ENCODE measurements around the gene MRPL18. TPM values are rescaled to one million over a fixed set of nuclear protein-coding genes. Genes with fewer than 3 reads are reported as not detected.
"Not testable (repeated sequence)": the region's sequence is repeated elsewhere in the genome, so short reads cannot be mapped to it uniquely, and the experiment has no call there.

Gene MRPL18
- total RNA-seq, 4 donors from 2014 or later, result 25.1 to 58.5 (median 35.7) TPM

- DNase-seq, result no peak
- Histone ChIP-seq H3K27me3 (no peaks in the 10 kb centered on the region), H3K4me3 (no peak overlapping the region), H3K9me3 (no peaks in the 10 kb centered on the region), H3K36me3 (peaks cover 0 to 80% (median 0%) of the 10 kb centered on the region in 3 donors), H3K4me1 (no peaks in the 10 kb centered on the region), H3K27ac (no peak overlapping the region)
- no peak for TF ChIP-seq CTCF (IDR thresholded peaks at IDR 0.05)
- TF ChIP-seq POLR2A (IDR thresholded peaks at IDR 0.05), result no peak
Measured at GRCh38 chr6:159778542-159779103, 11.6 kb upstream of the MRPL18 start.

- no peak for TF ChIP-seq CTCF (IDR thresholded peaks at IDR 0.05)
- TF ChIP-seq POLR2A (IDR thresholded peaks at IDR 0.05), result no peak
- Histone ChIP-seq H3K4me1 (peaks cover 0 to 40% (median 13%) of the 10 kb centered on the region in 4 donors), H3K27ac (peak overlapping the region in 3 of 4 donors; percentile 93 to 98 (median 94)), H3K36me3 (peaks cover 0 to 54% (median 0%) of the 10 kb centered on the region in 3 donors), H3K27me3 (no peaks in the 10 kb centered on the region), H3K9me3 (no peaks in the 10 kb centered on the region), H3K4me3 (peak overlapping the region; percentile 82 to 100 (median 96))
- DNase-seq, result no peak
Measured at GRCh38 chr6:159788276-159788675, 2.0 kb upstream of the MRPL18 start.

- peak overlapping the region; percentile 93 to 100 (median 96) for H3K27ac ChIP-seq
- TF ChIP-seq POLR2A (IDR thresholded peaks at IDR 0.05) (peak in 1 of 2 donors; percentile 14), CTCF (IDR thresholded peaks at IDR 0.05) (no peak)
- peaks cover 0 to 40% (median 13%) of the 10 kb centered on the region in 4 donors for H3K4me1 ChIP-seq
- peaks cover 0 to 48% (median 0%) of the 10 kb centered on the region in 3 donors for H3K36me3 ChIP-seq
- no peaks in the 10 kb centered on the region for H3K27me3 ChIP-seq
- peak; percentile 65 to 83 (median 75) for DNase-seq
- H3K4me3 ChIP-seq, result peak overlapping the region; percentile 82 to 100 (median 96)
- H3K9me3 ChIP-seq, result no peaks in the 10 kb centered on the region
Measured at GRCh38 chr6:159788753-159789376, 1.4 kb upstream of the MRPL18 start.

GRCh38 chr6:159789377-159790148 lies 704 bp upstream of the MRPL18 start, which contains the start of gene TCP1:
TSS of gene TCP1 (minus strand) at chr6:159789602. CDS start at chr6:159789468, 134 bp downstream.
- H3K27me3 ChIP-seq, result no peaks in the 10 kb centered on the region
- TF ChIP-seq POLR2A (IDR thresholded peaks at IDR 0.05) (peak; percentile 92 to 96), CTCF (IDR thresholded peaks at IDR 0.05) (peak in 1 of 6 experiments; percentile 6)
- no peaks in the 10 kb centered on the region for H3K9me3 ChIP-seq
- peaks cover 0 to 40% (median 13%) of the 10 kb centered on the region in 4 donors for H3K4me1 ChIP-seq
- peak within 1 kb of the TSS; percentile 82 to 100 (median 96) for H3K4me3 ChIP-seq
- peak within 1 kb of the TSS; percentile 93 to 100 (median 96) for H3K27ac ChIP-seq
- peak; percentile 98 to 100 (median 99) for DNase-seq
- peaks cover 0 to 41% (median 0%) of the 10 kb centered on the region in 3 donors for H3K36me3 ChIP-seq

- Histone ChIP-seq H3K36me3 (peaks cover 0 to 31% (median 0%) of the 10 kb centered on the region in 3 donors), H3K9me3 (no peaks in the 10 kb centered on the region), H3K27ac (peak overlapping the region; percentile 93 to 100 (median 96)), H3K4me1 (peaks cover 0 to 40% (median 13%) of the 10 kb centered on the region in 4 donors), H3K27me3 (no peaks in the 10 kb centered on the region), H3K4me3 (peak overlapping the region; percentile 82 to 100 (median 96))
- peak in 1 of 3 donors; percentile 22 for DNase-seq
- no peak for TF ChIP-seq POLR2A (IDR thresholded peaks at IDR 0.05)
Measured at GRCh38 chr6:159790956-159791598, 810 bp downstream of the MRPL18 start.

- H3K36me3 ChIP-seq, result peaks cover 0 to 47% (median 0%) of the 10 kb centered on the region in 3 donors
- H3K4me3 ChIP-seq, H3K9me3 ChIP-seq, H3K27ac ChIP-seq, DNase-seq, H3K27me3 ChIP-seq: not testable (repeated sequence)
- peaks cover 0 to 24% (median 7%) of the 10 kb centered on the region in 4 donors for H3K4me1 ChIP-seq
Measured at GRCh38 chr6:159794976-159795375, 4.7 kb downstream of the MRPL18 start.
